NB4 (cell line): ENCODE measurements around the gene AGPAT1.

ENCODE experiments used
- CTCF ChIP-seq: IDR thresholded peaks from one replicate; pipeline ENCODE4 v1.5.1; 2012; ENCODE audit warnings: low read depth, low read length
- MAX ChIP-seq: IDR thresholded peaks from 2 replicates; pipeline ENCODE4 v1.6.1; 2011; ENCODE audit warnings: low read depth, low read length
- POLR2A ChIP-seq: IDR thresholded peaks from 2 replicates; pipeline ENCODE4 v1.6.1; 2011; ENCODE audit warnings: mild to moderate bottlenecking; ENCODE audit not compliant: insufficient read length; ENCODE audit errors: extremely low read depth

- TF ChIP-seq CTCF (no peak), POLR2A (no peak), MAX (no peak)
Observed at GRCh38 chr6:32171234-32171633, 4.7 kb downstream of the AGPAT1 start.
